Stimulated activated memory B cell treated with anti-CD40 and anti-IgM and Interleukin-4, amounts not matched to agents 10 μg/mL and 1 μg/mL and 100 μg/mL, for 72 hours (primary cell): Measurements from ENCODE around the gene TMEM164.
A peak's percentile ranks its signal among the peaks of the same experiment; 100 is the strongest.

ENCODE experiments used
- ATAC-seq: fragments of 150-1000 bp; cut with Tn5 transposase; 2 replicates; pipeline ENCODE4 v1.10.0; 2021
- H3K27ac Mint-ChIP-seq: one replicate; pipeline ENCODE4 v1.8.0; 2022; ENCODE audit warnings: mild to moderate bottlenecking, mixed read lengths
- H3K27me3 Mint-ChIP-seq: one replicate; pipeline ENCODE4 v1.8.0; 2022; ENCODE audit warnings: mixed read lengths
- H3K36me3 Mint-ChIP-seq: one replicate; pipeline ENCODE4 v1.8.0; 2022; ENCODE audit warnings: mixed read lengths
- H3K4me1 Mint-ChIP-seq: one replicate; pipeline ENCODE4 v1.8.0; 2022; ENCODE audit warnings: mixed read lengths
- H3K4me3 Mint-ChIP-seq: one replicate; pipeline ENCODE4 v1.8.0; 2022; ENCODE audit warnings: mild to moderate bottlenecking, moderate library complexity, mixed read lengths
- H3K9me3 Mint-ChIP-seq: one replicate; pipeline ENCODE4 v1.8.0; 2022; ENCODE audit warnings: mixed read lengths

The TMEM164 gene

GRCh38 chrX:110044346-110045249, 41.7 kb downstream of the TMEM164 start:
- no peak for ATAC-seq

GRCh38 chrX:110045421-110045820, 42.5 kb downstream of the TMEM164 start:
- Mint-ChIP-seq H3K4me1 (peaks cover 6% of the 10 kb centered on the region), H3K27ac (no peak overlapping the region)

More at GRCh38 chrX:110044346-110045249, 41.7 kb downstream of the TMEM164 start:
- Mint-ChIP-seq H3K27me3 (no peaks in the 10 kb centered on the region), H3K4me1 (peaks cover 6% of the 10 kb centered on the region), H3K4me3 (no peak overlapping the region), H3K9me3 (no peaks in the 10 kb centered on the region), H3K27ac (no peak overlapping the region), H3K36me3 (peaks cover 4% of the 10 kb centered on the region)

GRCh38 chrX:110046001-110046400, 43.1 kb downstream of the TMEM164 start:
- H3K36me3 Mint-ChIP-seq = peaks cover 5% of the 10 kb centered on the region
- H3K27me3 Mint-ChIP-seq = no peaks in the 10 kb centered on the region
- H3K4me3 Mint-ChIP-seq = no peak overlapping the region
- no peak for ATAC-seq
- no peak overlapping the region for H3K27ac Mint-ChIP-seq
- H3K9me3 Mint-ChIP-seq = no peaks in the 10 kb centered on the region
- peaks cover 6% of the 10 kb centered on the region for H3K4me1 Mint-ChIP-seq

More at GRCh38 chrX:110045421-110045820, 42.5 kb downstream of the TMEM164 start:
- Mint-ChIP-seq H3K36me3 (peaks cover 5% of the 10 kb centered on the region), H3K4me3 (no peak overlapping the region), H3K27me3 (no peaks in the 10 kb centered on the region), H3K9me3 (no peaks in the 10 kb centered on the region)
- ATAC-seq = no peak

- Mint-ChIP-seq H3K4me3 (no peak overlapping the region), H3K36me3 (peaks cover 5% of the 10 kb centered on the region), H3K27ac (no peak overlapping the region), H3K4me1 (peaks cover 6% of the 10 kb centered on the region), H3K27me3 (no peaks in the 10 kb centered on the region), H3K9me3 (no peaks in the 10 kb centered on the region)
- no peak for ATAC-seq
Measured at GRCh38 chrX:110046971-110047370, 44.1 kb downstream of the TMEM164 start.

- no peaks in the 10 kb centered on the region for H3K27me3 Mint-ChIP-seq
- H3K9me3 Mint-ChIP-seq = no peaks in the 10 kb centered on the region
- H3K4me3 Mint-ChIP-seq = no peak overlapping the region
- no peak for ATAC-seq
- H3K27ac Mint-ChIP-seq = peak overlapping the region; percentile 40
- H3K4me1 Mint-ChIP-seq = peaks cover 6% of the 10 kb centered on the region
- H3K36me3 Mint-ChIP-seq = peaks cover 12% of the 10 kb centered on the region
Measured at GRCh38 chrX:110049096-110049495, 46.2 kb downstream of the TMEM164 start.

GRCh38 chrX:110050386-110050785, 47.5 kb downstream of the TMEM164 start:
- Mint-ChIP-seq H3K4me3 (no peak overlapping the region), H3K27me3 (no peaks in the 10 kb centered on the region), H3K27ac (no peak overlapping the region), H3K36me3 (peaks cover 19% of the 10 kb centered on the region), H3K9me3 (no peaks in the 10 kb centered on the region), H3K4me1 (peaks cover 8% of the 10 kb centered on the region)
- no peak for ATAC-seq

GRCh38 chrX:110050901-110051300, 48.0 kb downstream of the TMEM164 start:
- peaks cover 24% of the 10 kb centered on the region for H3K36me3 Mint-ChIP-seq
- no peaks in the 10 kb centered on the region for H3K27me3 Mint-ChIP-seq
- ATAC-seq = no peak
- H3K4me1 Mint-ChIP-seq = peaks cover 13% of the 10 kb centered on the region
- no peak overlapping the region for H3K27ac Mint-ChIP-seq
- H3K9me3 Mint-ChIP-seq = peaks cover 3% of the 10 kb centered on the region
- H3K4me3 Mint-ChIP-seq = no peak overlapping the region

GRCh38 chrX:110051559-110051958, 48.6 kb downstream of the TMEM164 start:
- H3K4me1 Mint-ChIP-seq = peaks cover 13% of the 10 kb centered on the region
- ATAC-seq = no peak
- peaks cover 24% of the 10 kb centered on the region for H3K36me3 Mint-ChIP-seq
- peaks cover 3% of the 10 kb centered on the region for H3K9me3 Mint-ChIP-seq
- H3K4me3 Mint-ChIP-seq = no peak overlapping the region
- H3K27ac Mint-ChIP-seq = no peak overlapping the region
- H3K27me3 Mint-ChIP-seq = no peaks in the 10 kb centered on the region

GRCh38 chrX:110052303-110052702, 49.4 kb downstream of the TMEM164 start:
- H3K36me3 Mint-ChIP-seq = peaks cover 24% of the 10 kb centered on the region

GRCh38 chrX:110053453-110053852, 50.5 kb downstream of the TMEM164 start:
- Mint-ChIP-seq H3K27me3 (no peaks in the 10 kb centered on the region), H3K9me3 (peaks cover 3% of the 10 kb centered on the region)

More at GRCh38 chrX:110052303-110052702, 49.4 kb downstream of the TMEM164 start:
- no peak for ATAC-seq
- Mint-ChIP-seq H3K4me3 (no peak overlapping the region), H3K27ac (no peak overlapping the region), H3K27me3 (no peaks in the 10 kb centered on the region), H3K9me3 (peaks cover 3% of the 10 kb centered on the region), H3K4me1 (peaks cover 13% of the 10 kb centered on the region)

GRCh38 chrX:110055616-110056015, 52.7 kb downstream of the TMEM164 start:
- no peaks in the 10 kb centered on the region for H3K27me3 Mint-ChIP-seq
- H3K9me3 Mint-ChIP-seq = peaks cover 3% of the 10 kb centered on the region
- peaks cover 19% of the 10 kb centered on the region for H3K36me3 Mint-ChIP-seq
- H3K27ac Mint-ChIP-seq = no peak overlapping the region
- peaks cover 7% of the 10 kb centered on the region for H3K4me1 Mint-ChIP-seq
- no peak overlapping the region for H3K4me3 Mint-ChIP-seq
- ATAC-seq = no peak

More at GRCh38 chrX:110053453-110053852, 50.5 kb downstream of the TMEM164 start:
- Mint-ChIP-seq H3K36me3 (peaks cover 24% of the 10 kb centered on the region), H3K4me1 (peaks cover 9% of the 10 kb centered on the region), H3K27ac (no peak overlapping the region), H3K4me3 (no peak overlapping the region)
- no peak for ATAC-seq

- H3K4me1 Mint-ChIP-seq = peaks cover 7% of the 10 kb centered on the region
- peaks cover 3% of the 10 kb centered on the region for H3K9me3 Mint-ChIP-seq
- no peak overlapping the region for H3K4me3 Mint-ChIP-seq
- H3K27me3 Mint-ChIP-seq = no peaks in the 10 kb centered on the region
- no peak for ATAC-seq
- H3K36me3 Mint-ChIP-seq = peaks cover 19% of the 10 kb centered on the region
- H3K27ac Mint-ChIP-seq = no peak overlapping the region
Measured at GRCh38 chrX:110056419-110056818, 53.5 kb downstream of the TMEM164 start.

- Mint-ChIP-seq H3K9me3 (peaks cover 3% of the 10 kb centered on the region), H3K36me3 (peaks cover 9% of the 10 kb centered on the region), H3K4me1 (peaks cover 18% of the 10 kb centered on the region), H3K4me3 (no peak overlapping the region), H3K27ac (no peak overlapping the region), H3K27me3 (no peaks in the 10 kb centered on the region)
- ATAC-seq = no peak
Measured at GRCh38 chrX:110059410-110059809, 56.5 kb downstream of the TMEM164 start.

- peaks cover 6% of the 10 kb centered on the region for H3K36me3 Mint-ChIP-seq
Measured at GRCh38 chrX:110060317-110060716, 57.4 kb downstream of the TMEM164 start.

GRCh38 chrX:110060846-110061537, 58.1 kb downstream of the TMEM164 start:
- no peak for ATAC-seq
- H3K9me3 Mint-ChIP-seq = no peaks in the 10 kb centered on the region
- no peak overlapping the region for H3K27ac Mint-ChIP-seq
- no peaks in the 10 kb centered on the region for H3K36me3 Mint-ChIP-seq
- H3K4me1 Mint-ChIP-seq = peaks cover 11% of the 10 kb centered on the region
- no peak overlapping the region for H3K4me3 Mint-ChIP-seq
- H3K27me3 Mint-ChIP-seq = no peaks in the 10 kb centered on the region

More at GRCh38 chrX:110060317-110060716, 57.4 kb downstream of the TMEM164 start:
- no peak for ATAC-seq
- H3K4me3 Mint-ChIP-seq = no peak overlapping the region
- H3K27ac Mint-ChIP-seq = no peak overlapping the region
- peaks cover 3% of the 10 kb centered on the region for H3K9me3 Mint-ChIP-seq
- no peaks in the 10 kb centered on the region for H3K27me3 Mint-ChIP-seq
- H3K4me1 Mint-ChIP-seq = peaks cover 17% of the 10 kb centered on the region
